Parathyroid adenoma (tissue), 2 donors: Measurements from ENCODE around the gene MTF1.
"Not testable (repeated sequence)": the region's sequence is repeated elsewhere in the genome, so short reads cannot be mapped to it uniquely, and the experiment has no call there.

Experiments
- H2AFZ ChIP-seq: fragments of 300-600 bp; sonication (generic); one replicate; pipeline ENCODE4 v1.7.0; 2017; ENCODE audit warnings: antibody characterized with exemption, mild to moderate bottlenecking
- H3K27ac ChIP-seq: fragments of 300-600 bp; sonication (generic); one replicate; pipeline ENCODE4 v1.7.0; 2017
- H3K27me3 ChIP-seq: fragments of 300-600 bp; sonication (generic); one replicate; pipeline ENCODE4 v1.7.0; 2017; ENCODE audit warnings: low read length; ENCODE audit not compliant: control insufficient read depth, insufficient read depth
- H3K36me3 ChIP-seq: fragments of 300-600 bp; sonication (generic); one replicate; pipeline ENCODE4 v1.7.0; 2017; ENCODE audit warnings: low read length; ENCODE audit not compliant: control insufficient read depth, insufficient read depth
- H3K4me1 ChIP-seq: fragments of 300-600 bp; sonication (generic); one replicate; pipeline ENCODE4 v1.7.0; 2017; ENCODE audit warnings: control low read depth
- H3K4me2 ChIP-seq: fragments of 300-600 bp; sonication (generic); one replicate; pipeline ENCODE4 v1.7.0; 2017; ENCODE audit warnings: low read length
- H3K4me3 ChIP-seq: fragments of 300-600 bp; sonication (generic); one replicate; pipeline ENCODE4 v1.7.0; 2017; ENCODE audit warnings: low read depth, low read length
- H3K79me2 ChIP-seq: fragments of 300-600 bp; sonication (generic); one replicate; pipeline ENCODE4 v1.7.0; 2017; ENCODE audit warnings: control low read depth
- H3K9ac ChIP-seq: fragments of 300-600 bp; sonication (generic); one replicate; pipeline ENCODE4 v1.7.0; 2017; ENCODE audit warnings: mild to moderate bottlenecking
- H3K9me3 ChIP-seq: fragments of 300-600 bp; sonication (generic); one replicate; pipeline ENCODE4 v1.7.0; 2017; ENCODE audit warnings: low read length; ENCODE audit not compliant: control insufficient read depth
- CTCF ChIP-seq: fragments of 300-600 bp; sonication (generic); IDR thresholded peaks from one replicate; pipeline ENCODE4 v1.7.0; 2017; ENCODE audit warnings: antibody characterized with exemption, mild to moderate bottlenecking
- donor health status: primary hyperparathyroidism.

MTF1 gene

GRCh38 chr1:37776946-37777516, 82.4 kb downstream of the MTF1 start:
- no peak overlapping the region for H3K27ac ChIP-seq
- H3K9me3 ChIP-seq: no peaks in the 10 kb centered on the region
- no peak for TF ChIP-seq CTCF
- H3K4me3 ChIP-seq: no peak overlapping the region
- H3K36me3 ChIP-seq: no peaks in the 10 kb centered on the region
- H3K4me2 ChIP-seq: no peak overlapping the region
- H2AFZ ChIP-seq: no peak overlapping the region
- H3K4me1 ChIP-seq: no peaks in the 10 kb centered on the region
- H3K27me3 ChIP-seq: no peaks in the 10 kb centered on the region
- H3K9ac ChIP-seq: no peak overlapping the region
- no peaks in the 10 kb centered on the region for H3K79me2 ChIP-seq

- not testable (repeated sequence) for H2AFZ ChIP-seq, H3K36me3 ChIP-seq, H3K9ac ChIP-seq, H3K4me3 ChIP-seq, H3K79me2 ChIP-seq, H3K27ac ChIP-seq, H3K4me2 ChIP-seq, H3K4me1 ChIP-seq, H3K27me3 ChIP-seq, H3K9me3 ChIP-seq
Observed at GRCh38 chr1:37771440-37771839, 88.0 kb downstream of the MTF1 start.

GRCh38 chr1:37767488-37767887, 91.9 kb downstream of the MTF1 start:
- Histone ChIP-seq H3K27ac (no peak overlapping the region), H3K9me3 (no peaks in the 10 kb centered on the region), H3K4me2 (no peak overlapping the region), H3K36me3 (no peaks in the 10 kb centered on the region), H3K79me2 (no peaks in the 10 kb centered on the region), H3K4me1 (no peaks in the 10 kb centered on the region), H3K4me3 (no peak overlapping the region), H3K9ac (no peak overlapping the region), H2AFZ (no peak overlapping the region), H3K27me3 (peaks cover 3% of the 10 kb centered on the region)
- TF ChIP-seq CTCF: no peak

- Histone ChIP-seq H3K27ac (no peak overlapping the region), H3K4me3 (no peak overlapping the region), H3K9me3 (no peaks in the 10 kb centered on the region), H3K4me1 (no peaks in the 10 kb centered on the region), H3K27me3 (peaks cover 3% of the 10 kb centered on the region), H3K79me2 (no peaks in the 10 kb centered on the region), H3K4me2 (no peak overlapping the region), H2AFZ (peak overlapping the region; percentile 45), H3K9ac (no peak overlapping the region), H3K36me3 (no peaks in the 10 kb centered on the region)
- TF ChIP-seq CTCF: no peak
Observed at GRCh38 chr1:37765916-37766664, 93.3 kb downstream of the MTF1 start.

- Histone ChIP-seq H3K36me3 (no peaks in the 10 kb centered on the region), H3K9ac (no peak within 1 kb of the TSS), H3K27ac (no peak within 1 kb of the TSS), H3K9me3 (no peaks in the 10 kb centered on the region), H2AFZ (peak within 1 kb of the TSS; percentile 45), H3K4me3 (no peak within 1 kb of the TSS), H3K27me3 (peaks cover 3% of the 10 kb centered on the region), H3K4me1 (no peaks in the 10 kb centered on the region), H3K4me2 (no peak within 1 kb of the TSS), H3K79me2 (no peaks in the 10 kb centered on the region)
- no peak for TF ChIP-seq CTCF
Observed at GRCh38 chr1:37764888-37765441, 94.4 kb downstream of the MTF1 start, which contains the start of gene EPHA10. EPHA10 (minus strand) TSS chr1:37765120; CDS start chr1:37765066, 54 bp downstream.
